HepG2 (cell line): ENCODE data around the gene BIVM. TPM values are rescaled to one million over a fixed set of nuclear protein-coding genes. Genes with fewer than 3 reads are reported as not detected.

Experiments
- ATAC-seq: fragments of 200-7000 bp; cut with Tn5 transposase; 3 replicates; pipeline ENCODE4 v1.9.1; 2020; ENCODE audit warnings: mild to moderate bottlenecking, moderate library complexity
- BruUV-seq: library from RNA; stranded (reverse); fragments of 400-500 nt; replicated peaks from 2 replicates; lab custom pipeline; 2021; lab: Mats Ljungman, UMichigan
- CTCF ChIA-PET: fragments of 300-600 bp; formaldehyde crosslinking; extraction: SDS; loops from one replicate; lab custom pipeline; 2021; ENCODE audit warnings: low total read pairs, inconsistent platforms, low intra/inter-chr PET ratio; lab: Yijun Ruan, JAX
- POLR2A ChIA-PET: fragments of 350-600 bp; sonication (Branson Sonifier 250); formaldehyde crosslinking; loops from one replicate; lab custom pipeline; 2020; ENCODE audit warnings: antibody characterized with exemption, inconsistent platforms; lab: Yijun Ruan, JAX
- DNase-seq: peaks from one replicate; pipeline ENCODE4 v3.0.0-alpha.2; 2015; ENCODE audit warnings: low spot score
- FAIRE-seq: peaks from 3 replicates; lab custom pipeline; 2011; peaks lifted over from hg19 to GRCh38; lab: Jason Lieb, UNC
- H2AFZ ChIP-seq: one replicate; pipeline ENCODE4 v1.6.1; 2011; ENCODE audit warnings: low read length, inconsistent platforms
- H3K27ac ChIP-seq: fragments of 300-600 bp; 3 replicates; pipeline ENCODE4 v1.8.0; 2011; ENCODE audit warnings: mixed run types, mild to moderate bottlenecking, mixed read lengths, low read length, inconsistent platforms; ENCODE audit not compliant: insufficient read depth; ENCODE audit errors: extremely low read length
- H3K27me3 ChIP-seq, 2 experiments: fragments of 200-600 bp in 1 of 2; 2 replicates in 1 of 2; 3 replicates in 1 of 2; pipeline versions ENCODE4 v1.6.0 to v1.8.0; 2011; ENCODE audit warnings: low read length in 2 of 2, mild to moderate bottlenecking in 2 of 2, moderate library complexity in 2 of 2, inconsistent platforms in 1 of 2; ENCODE audit not compliant: insufficient read depth in 2 of 2, control insufficient read depth in 1 of 2
- H3K36me3 ChIP-seq, 2 experiments: fragments of 200-600 bp in 1 of 2; replicated peaks in 1 of 2; 2 replicates in 1 of 2; 3 replicates in 1 of 2; pipeline versions ENCODE4 v1.5.1 to v1.8.0; 2011; ENCODE audit warnings: low read length in 2 of 2, inconsistent platforms in 1 of 2; ENCODE audit not compliant: insufficient read depth in 2 of 2, control insufficient read depth in 1 of 2
- H3K4me1 ChIP-seq: 2 replicates; pipeline ENCODE4 v1.5.1; 2012; ENCODE audit warnings: low read length, inconsistent platforms; ENCODE audit not compliant: insufficient read depth
- H3K4me2 ChIP-seq: 2 replicates; pipeline ENCODE4 v1.6.0; 2011; ENCODE audit warnings: low read depth, low read length, inconsistent platforms
- H3K4me3 ChIP-seq, 3 experiments: fragments of 200-600 bp in 1 of 3; sonication (generic), shearing (Covaris generic) in 1 of 3; replicated peaks in 1 of 3; 2 replicates each; pipeline ENCODE4 v1.5.1; 2011 to 2016; ENCODE audit warnings: low read length in 3 of 3, inconsistent platforms in 2 of 3, low read depth in 2 of 3, mild to moderate bottlenecking in 2 of 3, control low read depth in 1 of 3, mixed read lengths in 1 of 3; ENCODE audit not compliant: insufficient read depth in 1 of 3
- H3K79me2 ChIP-seq: one replicate; pipeline ENCODE4 v1.6.1; 2011; ENCODE audit warnings: low read length, inconsistent platforms; ENCODE audit not compliant: insufficient read depth
- H3K9ac ChIP-seq: 2 replicates; pipeline ENCODE4 v1.6.0; 2011; ENCODE audit warnings: mild to moderate bottlenecking, low read depth, low read length, inconsistent platforms; ENCODE audit not compliant: insufficient read depth
- H3K9me3 ChIP-seq: 2 replicates; pipeline ENCODE4 v1.5.1; 2012; ENCODE audit warnings: mild to moderate bottlenecking, low read length
- H4K20me1 ChIP-seq: 2 replicates; pipeline ENCODE4 v1.6.0; 2011; ENCODE audit warnings: inconsistent platforms, mild to moderate bottlenecking, low read length, moderate library complexity; ENCODE audit not compliant: insufficient read depth
- EZH2 ChIP-seq: conservative IDR thresholded peaks from 2 replicates; pipeline ENCODE4 v1.6.1; 2012; ENCODE audit warnings: mild to moderate bottlenecking, low read depth, low read length, moderate library complexity
- GRHL1 ChIP-seq: sonication (generic); formaldehyde crosslinking; conservative IDR thresholded peaks from 2 replicates; pipeline ENCODE4 v1.8.0; 2022; ENCODE audit warnings: missing genetic modification reagents
- GTF3A ChIP-seq: sonication (generic); formaldehyde crosslinking; conservative IDR thresholded peaks from 2 replicates; pipeline ENCODE4 v1.4.0; 2020; ENCODE audit warnings: mild to moderate bottlenecking, missing genetic modification reagents
- MLXIP ChIP-seq: sonication (generic); formaldehyde crosslinking; IDR thresholded peaks from 2 replicates; pipeline ENCODE4 v1.9.0; 2021; ENCODE audit warnings: missing genetic modification reagents, borderline replicate concordance
- RFX1 ChIP-seq: fragments of 450-650 bp; IDR thresholded peaks from 2 replicates; pipeline ENCODE4 v1.6.1; 2017
- TAF1 ChIP-seq: sonication (generic); formaldehyde crosslinking; IDR thresholded peaks from 2 replicates; pipeline ENCODE4 v1.4.0; 2020; ENCODE audit warnings: missing genetic modification reagents
- TBL1XR1 ChIP-seq: fragments of 150-350 bp; IDR thresholded peaks from 2 replicates; pipeline ENCODE4 v1.6.1; 2014; ENCODE audit warnings: borderline replicate concordance, low read length; ENCODE audit not compliant: partially characterized antibody
- TP53 ChIP-seq: sonication (generic); formaldehyde crosslinking; conservative IDR thresholded peaks from 2 replicates; pipeline ENCODE4 v1.4.0; 2020; ENCODE audit warnings: missing genetic modification reagents
- WIZ ChIP-seq: sonication (generic); formaldehyde crosslinking; IDR thresholded peaks from 2 replicates; pipeline ENCODE4 v1.5.1; 2020; ENCODE audit warnings: mild to moderate bottlenecking, missing genetic modification reagents
- ZFY ChIP-seq: sonication (generic); formaldehyde crosslinking; IDR thresholded peaks from 2 replicates; pipeline ENCODE4 v1.4.0; 2020; ENCODE audit warnings: missing genetic modification reagents
- ZNF136 ChIP-seq: sonication (generic); formaldehyde crosslinking; IDR thresholded peaks from 2 replicates; pipeline ENCODE4 v1.8.1; 2022; ENCODE audit warnings: low read depth, mild to moderate bottlenecking, moderate library complexity, missing genetic modification reagents
- ZNF382 ChIP-seq: sonication (generic); formaldehyde crosslinking; IDR thresholded peaks from 2 replicates; pipeline ENCODE4 v1.5.0; 2020; ENCODE audit warnings: missing genetic modification reagents, mild to moderate bottlenecking, borderline replicate concordance
- ZNF468 ChIP-seq: sonication (generic); formaldehyde crosslinking; IDR thresholded peaks from 2 replicates; pipeline ENCODE4 v1.8.0; 2022; ENCODE audit warnings: mild to moderate bottlenecking, moderate library complexity, missing genetic modification reagents
- ZNF567 ChIP-seq: sonication (generic); formaldehyde crosslinking; IDR thresholded peaks from 2 replicates; pipeline ENCODE4 v1.8.1; 2023; ENCODE audit warnings: mild to moderate bottlenecking, missing genetic modification reagents, borderline replicate concordance
- ZNF598 ChIP-seq: sonication (generic); formaldehyde crosslinking; IDR thresholded peaks from 2 replicates; pipeline ENCODE4 v1.5.1; 2020; ENCODE audit warnings: mild to moderate bottlenecking, missing genetic modification reagents, borderline replicate concordance
- ZNF761 ChIP-seq: sonication (generic); formaldehyde crosslinking; conservative IDR thresholded peaks from 2 replicates; pipeline ENCODE4 v1.4.0; 2020; ENCODE audit warnings: mild to moderate bottlenecking, missing genetic modification reagents
- WGBS: methylation state at CpG from one replicate; pipeline ENCODE4 v1.1.6; 2017; ENCODE audit warnings: low lambda C conversion rate; 5-methylcytosine and 5-hydroxymethylcytosine counted together
- in situ Hi-C: cut with HindIII; loops from 2 replicates; pipeline ENCODE4 v1.10.0; 2017; ENCODE audit warnings: low pct_unique_long_range_greater_than_20kb; ENCODE audit not compliant: extremely low pct_ligation_motif_present
- intact Hi-C: fragments of 100-400 bp; cut with micrococcal nuclease; formaldehyde crosslinking; loops from one replicate; pipeline ENCODE4 v1.10.0; 2022; ENCODE audit not compliant: unreplicated experiment
- polyA plus RNA-seq, 8 experiments: library from polyadenylated mRNA; depleted of rRNA in 3 of 8; stranded (reverse) in 7 of 8; unstranded in 1 of 8; fragments of >200 nt; fragmentation: Illumina TruSeq in 4 of 8; extraction: Trizol in 4 of 8; gene quantifications; 2 replicates each; pipeline versions ENCODE4 v1.2.1 to v1.2.3, GENCODE V29; 2011 to 2016; ENCODE audit warnings: low read depth in 4 of 8, missing spikeins in 1 of 8, mixed read lengths in 1 of 8; ENCODE audit not compliant: insufficient read depth in 1 of 8
- total RNA-seq, 5 experiments: library from RNA; depleted of rRNA; stranded (reverse); fragments of >200 nt; fragmentation: Illumina TruSeq; extraction: Trizol; gene quantifications; 2 replicates each; pipeline ENCODE4 v1.2.3, GENCODE V29; 2016; ENCODE audit warnings: low read depth in 1 of 5

BIVM gene
- total and polyA plus RNA-seq, 2 of the 13 experiments (the other 11 are each of a cell fraction or from before 2014, with no cell fraction given), result 10.4 to 15.8 TPM

- peaks cover 4 to 18% of the 10 kb centered on the region in 2 experiments; a peak in 3 of 5 replicates for H3K36me3 ChIP-seq
- peaks cover 21% of the 10 kb centered on the region for H3K79me2 ChIP-seq
- CTCF ChIA-PET, result no interaction called here
- ATAC-seq (no peak), FAIRE-seq (no peak), DNase-seq (no peak)
- in situ Hi-C loops (no loop called here), intact Hi-C loops (no loop called here)
- no TSS peak for BruUV-seq
- no peak overlapping the region for H3K9ac ChIP-seq
- peaks cover 24% of the 10 kb centered on the region for H3K4me1 ChIP-seq
- WGBS, result 97% methylated on average over 4 of the region's 4 CpGs
- H3K27ac ChIP-seq, result no peak overlapping the region
- POLR2A ChIA-PET, result no interaction called here
- no peak overlapping the region for H2AFZ ChIP-seq
- H4K20me1 ChIP-seq, result 0 out of 2 replicates have a peak, but pooled peaks cover 5% of the 10 kb centered on the region
- no peak overlapping the region for H3K4me3 ChIP-seq
- no peaks in the 10 kb centered on the region for H3K9me3 ChIP-seq
- no peaks in the 10 kb centered on the region for H3K27me3 ChIP-seq
- no peak overlapping the region for H3K4me2 ChIP-seq
- TF ChIP-seq ZFY (CRISPR knock-in tag), result no peak
- TF ChIP-seq EZH2, result no peak
- no peak for TF ChIP-seq RFX1
- TF ChIP-seq TBL1XR1, result no peak
- TF ChIP-seq GTF3A (CRISPR knock-in tag), result no peak
- TF ChIP-seq TP53, result no peak
- no peak for TF ChIP-seq WIZ (CRISPR knock-in tag)
- TF ChIP-seq MLXIP, result no peak
- TF ChIP-seq GRHL1 (CRISPR knock-in tag), result no peak
- TF ChIP-seq ZNF761 (CRISPR knock-in tag), result no peak
- no peak for TF ChIP-seq ZNF468 (CRISPR knock-in tag)
- TF ChIP-seq ZNF382 (CRISPR knock-in tag), result no peak
- no peak for TF ChIP-seq ZNF598 (CRISPR knock-in tag)
- no peak for TF ChIP-seq ZNF567 (CRISPR knock-in tag)
- TF ChIP-seq ZNF136 (CRISPR knock-in tag), result no peak
- TF ChIP-seq TAF1 (CRISPR knock-in tag), result no peak
- TF ChIP-seq, all 625 proteins: peak for 0
These were observed 17.8 kb downstream of the BIVM start for GRCh38 chr13:102816708-102817107.
